Subcutaneous abdominal adipose tissue (tissue), 5 donors: ENCODE results near the gene SLC13A4.
"Not testable (repeated sequence)": the region's sequence is repeated elsewhere in the genome, so short reads cannot be mapped to it uniquely, and the experiment has no call there.

Experiments used
- H3K27ac ChIP-seq: one replicate; pipeline ENCODE4 v1.7.0; 2013; ENCODE audit warnings: low read depth, mild to moderate bottlenecking, inconsistent platforms, low read length, moderate library complexity
- H3K27me3 ChIP-seq, 5 donors: one replicate each; pipeline ENCODE4 v1.7.0; 2013; ENCODE audit warnings: low read length in 5 of 5, inconsistent platforms in 1 of 5; ENCODE audit not compliant: control insufficient read depth in 5 of 5, insufficient read depth in 4 of 5
- H3K36me3 ChIP-seq, 5 donors: one replicate each; pipeline ENCODE4 v1.7.0; 2013; ENCODE audit warnings: low read length in 5 of 5; ENCODE audit not compliant: control insufficient read depth in 5 of 5, insufficient read depth in 5 of 5
- H3K4me1 ChIP-seq, 5 donors: one replicate each; pipeline ENCODE4 v1.7.0; 2013; ENCODE audit warnings: low read length in 5 of 5, mild to moderate bottlenecking in 3 of 5, moderate library complexity in 1 of 5; ENCODE audit not compliant: control insufficient read depth in 5 of 5, insufficient read depth in 5 of 5
- H3K4me3 ChIP-seq, 5 donors: one replicate each; pipeline ENCODE4 v1.7.0; 2013; ENCODE audit warnings: low read length in 5 of 5, low read depth in 1 of 5
- H3K9ac ChIP-seq, 5 donors: one replicate each; pipeline ENCODE4 v1.7.0; 2013; ENCODE audit warnings: low read length in 5 of 5, mild to moderate bottlenecking in 4 of 5, moderate library complexity in 3 of 5
- H3K9me3 ChIP-seq, 5 donors: one replicate each; pipeline ENCODE4 v1.7.0; 2013; ENCODE audit warnings: low read length in 5 of 5; ENCODE audit not compliant: control insufficient read depth in 5 of 5
- donor health status: healthy.
- donor health status: healthy.
- donor health status: healthy.
- donor health status: healthy.
- donor health status: healthy.

The SLC13A4 gene

GRCh38 chr7:135706038-135706742 lies 21.8 kb downstream of the SLC13A4 start:
- H3K4me1 ChIP-seq: peaks cover 0 to 8% (median 0%) of the 10 kb centered on the region in 5 donors
- no peaks in the 10 kb centered on the region for H3K27me3 ChIP-seq
- no peak overlapping the region for H3K4me3 ChIP-seq
- no peaks in the 10 kb centered on the region for H3K36me3 ChIP-seq
- no peak overlapping the region for H3K9ac ChIP-seq
- no peaks in the 10 kb centered on the region for H3K9me3 ChIP-seq
- no peak overlapping the region for H3K27ac ChIP-seq

DNA sequence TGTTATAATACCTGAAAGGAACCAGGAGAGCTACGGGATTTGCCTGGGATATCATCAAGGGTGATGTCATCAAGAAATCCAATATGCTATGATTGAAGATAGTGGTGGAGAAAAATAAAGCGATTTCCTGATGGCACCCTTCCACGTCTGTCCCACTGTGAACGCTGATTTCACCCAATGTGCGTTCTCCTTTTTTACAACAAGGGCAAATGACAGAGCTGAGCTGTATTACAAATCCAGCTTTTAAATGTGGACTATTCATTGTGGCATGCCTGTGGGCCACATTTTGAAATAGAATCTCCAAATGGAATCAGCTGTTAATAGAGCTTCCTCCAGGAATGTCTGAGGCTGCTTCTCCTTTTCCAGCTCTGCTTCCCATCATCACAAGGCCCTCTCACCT lies 23.3 kb downstream of the SLC13A4 start:
- Histone ChIP-seq H3K27ac (no peak overlapping the region), H3K4me3 (no peak overlapping the region), H3K27me3 (no peaks in the 10 kb centered on the region), H3K9ac (no peak overlapping the region), H3K9me3 (no peaks in the 10 kb centered on the region), H3K36me3 (no peaks in the 10 kb centered on the region), H3K4me1 (peaks cover 0 to 8% (median 0%) of the 10 kb centered on the region in 5 donors)

- Histone ChIP-seq H3K4me1 (peaks cover 0 to 8% (median 0%) of the 10 kb centered on the region in 5 donors), H3K4me3 (no peak overlapping the region), H3K9me3 (no peaks in the 10 kb centered on the region), H3K27me3 (no peaks in the 10 kb centered on the region), H3K27ac (no peak overlapping the region), H3K36me3 (no peaks in the 10 kb centered on the region), H3K9ac (no peak overlapping the region)
These were observed 23.9 kb downstream of the SLC13A4 start for GRCh38 chr7:135704074-135704473.

GRCh38 chr7:135697276-135698049 lies 30.5 kb downstream of the SLC13A4 start:
- no peak overlapping the region for H3K27ac ChIP-seq
- no peak overlapping the region for H3K4me3 ChIP-seq
- no peaks in the 10 kb centered on the region for H3K4me1 ChIP-seq
- no peaks in the 10 kb centered on the region for H3K27me3 ChIP-seq
- H3K9me3 ChIP-seq: no peaks in the 10 kb centered on the region
- H3K9ac ChIP-seq: no peak overlapping the region
- peaks cover 3 to 12% (median 11%) of the 10 kb centered on the region in 5 donors for H3K36me3 ChIP-seq

DNA sequence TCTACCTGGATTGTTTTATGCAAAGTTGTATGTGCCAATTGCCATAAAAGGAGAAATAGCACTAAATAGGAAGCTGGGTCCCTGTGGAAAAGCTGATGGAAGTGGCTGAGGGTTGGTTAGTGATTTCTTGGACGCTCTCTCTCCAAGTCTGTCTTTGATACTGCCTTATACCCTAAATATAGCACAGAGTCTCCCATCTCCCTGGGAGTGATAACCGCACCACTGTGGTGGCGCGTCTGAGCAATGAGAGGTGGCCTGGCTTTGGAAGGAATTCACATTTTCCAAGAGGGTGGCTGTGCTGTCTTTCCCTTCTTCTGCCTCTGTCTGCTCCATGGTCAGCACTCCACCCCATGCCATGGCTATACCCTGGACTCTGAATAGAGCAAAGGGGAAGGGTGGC lies 34.4 kb downstream of the SLC13A4 start:
- no peaks in the 10 kb centered on the region for H3K9me3 ChIP-seq
- no peak overlapping the region for H3K9ac ChIP-seq
- no peak overlapping the region for H3K27ac ChIP-seq
- H3K36me3 ChIP-seq: peaks cover 15 to 29% (median 20%) of the 10 kb centered on the region in 5 donors
- no peak overlapping the region for H3K4me3 ChIP-seq
- peaks cover 0 to 5% (median 0%) of the 10 kb centered on the region in 5 donors for H3K4me1 ChIP-seq
- H3K27me3 ChIP-seq: no peaks in the 10 kb centered on the region

DNA sequence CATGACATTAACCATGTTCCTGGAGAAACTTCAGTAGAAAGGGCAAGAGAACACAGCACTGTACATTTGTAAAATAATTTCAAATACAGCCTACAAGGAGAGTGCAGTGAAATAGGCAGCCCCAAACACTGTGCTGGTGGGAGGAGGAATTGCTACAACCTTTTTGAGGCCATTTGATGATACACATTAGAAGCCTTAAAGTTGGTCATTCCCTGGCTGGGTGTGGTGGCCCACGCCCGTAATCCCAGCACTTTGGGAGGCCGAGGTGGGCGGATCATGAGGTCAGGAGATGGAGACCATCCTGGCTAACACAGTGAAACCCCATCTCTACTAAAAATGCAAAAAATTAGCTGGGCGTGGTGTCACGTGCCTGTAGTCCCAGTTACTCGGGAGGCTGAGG lies 35.4 kb downstream of the SLC13A4 start:
- not testable (repeated sequence) for H3K9me3 ChIP-seq, H3K4me3 ChIP-seq, H3K4me1 ChIP-seq, H3K27me3 ChIP-seq, H3K27ac ChIP-seq, H3K9ac ChIP-seq
- H3K36me3 ChIP-seq: peaks cover 15 to 29% (median 20%) of the 10 kb centered on the region in 5 donors

- H3K27me3 ChIP-seq: no peaks in the 10 kb centered on the region
- H3K4me3 ChIP-seq: no peak overlapping the region
- H3K4me1 ChIP-seq: peaks cover 0 to 5% (median 0%) of the 10 kb centered on the region in 5 donors
- H3K36me3 ChIP-seq: peaks cover 15 to 31% (median 20%) of the 10 kb centered on the region in 5 donors
- H3K27ac ChIP-seq: no peak overlapping the region
- H3K9ac ChIP-seq: no peak overlapping the region
- H3K9me3 ChIP-seq: no peaks in the 10 kb centered on the region
These were observed 35.9 kb downstream of the SLC13A4 start for GRCh38 chr7:135692055-135692454.

DNA sequence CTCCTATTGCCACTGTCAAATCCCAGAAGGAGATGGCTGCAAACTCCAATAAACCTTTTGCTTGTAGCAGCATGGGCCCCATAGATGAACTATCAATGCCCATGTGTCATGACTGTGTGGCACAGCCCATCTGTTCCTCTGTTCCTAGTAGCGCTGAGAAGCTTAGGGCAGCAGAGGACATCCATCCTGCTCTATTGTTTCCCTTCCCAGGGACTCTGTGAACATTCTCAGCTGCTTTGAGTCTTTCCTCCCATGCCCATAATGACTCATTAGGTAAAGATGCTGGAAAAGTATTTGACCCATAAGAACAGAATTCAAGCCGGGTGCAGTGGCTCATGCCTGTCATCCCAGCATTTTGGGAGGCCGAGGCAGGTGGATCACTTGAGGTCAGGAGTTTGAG lies 37.4 kb downstream of the SLC13A4 start:
- H3K27me3 ChIP-seq: no peaks in the 10 kb centered on the region
- H3K4me3 ChIP-seq: no peak overlapping the region
- H3K4me1 ChIP-seq: peaks cover 0 to 5% (median 0%) of the 10 kb centered on the region in 5 donors
- H3K27ac ChIP-seq: no peak overlapping the region
- H3K9me3 ChIP-seq: no peaks in the 10 kb centered on the region
- no peak overlapping the region for H3K9ac ChIP-seq
- H3K36me3 ChIP-seq: peaks cover 16 to 37% (median 24%) of the 10 kb centered on the region in 5 donors

DNA sequence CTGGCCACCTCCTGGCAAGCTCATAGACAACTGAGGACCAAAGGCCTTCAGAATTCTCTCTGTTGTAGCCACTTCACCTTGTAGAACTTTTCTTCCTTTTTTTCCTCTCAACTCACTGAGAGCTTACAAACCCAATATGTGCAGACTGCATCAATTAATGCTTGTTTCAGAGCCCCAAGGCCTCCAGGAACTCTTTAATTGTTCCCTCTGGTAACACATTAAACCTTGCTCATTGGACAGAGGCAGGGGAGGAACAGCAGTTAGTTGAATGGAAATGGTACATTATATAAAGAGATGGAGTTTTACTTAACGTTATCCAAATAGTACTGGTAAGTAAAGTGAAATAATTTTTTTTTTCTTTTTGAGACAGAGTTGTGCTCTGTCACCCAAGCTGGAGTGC lies 40.5 kb downstream of the SLC13A4 start:
- Histone ChIP-seq H3K9ac (no peak overlapping the region), H3K27me3 (no peaks in the 10 kb centered on the region), H3K9me3 (no peaks in the 10 kb centered on the region), H3K36me3 (peaks cover 7 to 42% (median 17%) of the 10 kb centered on the region in 5 donors), H3K27ac (no peak overlapping the region), H3K4me3 (no peak overlapping the region), H3K4me1 (peaks cover 0 to 5% (median 0%) of the 10 kb centered on the region in 5 donors)
